Measurements from ENCODE around the gene SF3A1. TPM values are rescaled to one million over a fixed set of nuclear protein-coding genes. Genes with fewer than 3 reads are reported as not detected.

SF3A1 gene
- total and polyA plus RNA-seq, 2 of the 13 experiments (the other 11 are each of a cell fraction or from before 2014, with no cell fraction given), result 10.0 to 22.0 TPM

DNA sequence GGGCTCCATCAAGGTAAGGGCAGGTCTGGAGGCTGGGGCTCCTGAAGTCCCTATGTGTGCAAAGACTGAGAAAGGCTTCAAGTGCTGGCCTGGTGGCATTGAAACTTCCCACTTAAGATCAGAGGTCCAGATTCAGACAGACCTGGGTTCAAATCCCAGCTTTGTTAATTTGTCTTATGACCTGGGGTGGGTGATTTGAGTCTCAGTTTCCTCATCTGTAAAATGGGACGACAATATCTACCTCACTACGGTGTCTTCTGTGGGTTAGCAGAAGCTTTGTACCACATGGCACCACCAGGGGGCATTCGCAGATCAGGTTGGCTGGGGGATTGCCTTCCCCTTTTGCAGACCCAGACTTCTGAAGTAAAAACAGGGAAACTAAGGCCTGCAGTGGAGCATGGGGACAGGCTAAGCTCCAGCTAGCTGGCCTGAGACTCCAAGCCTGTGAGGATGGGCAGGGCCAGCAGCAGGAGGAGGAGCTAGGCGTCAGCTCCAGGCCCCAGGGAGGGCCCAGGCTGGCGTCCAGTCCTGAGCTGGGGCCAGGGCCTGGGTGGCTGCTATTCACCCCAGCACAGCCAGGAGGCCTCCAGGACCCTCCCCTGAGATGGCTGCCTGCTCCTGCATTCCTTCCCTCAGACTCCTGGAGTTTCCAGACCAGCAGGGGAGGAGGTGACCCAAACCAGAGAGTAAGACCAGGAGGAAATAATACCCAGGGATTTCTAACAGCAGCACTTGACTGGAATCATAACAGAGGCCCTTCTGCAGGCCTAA is 68.9 kb downstream of the SF3A1 start (continued):
- TF ChIP-seq, protein P1, sequence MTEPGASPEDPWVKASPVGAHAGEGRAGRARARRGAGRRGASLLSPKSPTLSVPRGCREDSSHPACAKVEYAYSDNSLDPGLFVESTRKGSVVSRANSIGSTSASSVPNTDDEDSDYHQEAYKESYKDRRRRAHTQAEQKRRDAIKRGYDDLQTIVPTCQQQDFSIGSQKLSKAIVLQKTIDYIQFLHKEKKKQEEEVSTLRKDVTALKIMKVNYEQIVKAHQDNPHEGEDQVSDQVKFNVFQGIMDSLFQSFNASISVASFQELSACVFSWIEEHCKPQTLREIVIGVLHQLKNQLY (CRISPR knock-in tag; IDR thresholded peaks at IDR 0.05), result no peak; the same call in 1 of the 2 replicates
- TF ChIP-seq GATAD1 (CRISPR knock-in tag; IDR thresholded peaks at IDR 0.05) (no peak), PAX8 (CRISPR knock-in tag; IDR thresholded peaks at IDR 0.05; ENCODE audit: borderline replicate concordance) (no peak), ZNF549 (CRISPR knock-in tag; IDR thresholded peaks at IDR 0.05) (no peak), POGZ (CRISPR knock-in tag; IDR thresholded peaks at IDR 0.05) (0 out of 2 replicates have a peak, but pooled peaks have one; percentile 25), ZNF747 (CRISPR knock-in tag; IDR thresholded peaks at IDR 0.05; ENCODE audit: borderline replicate concordance) (no peak), ZNF101 (CRISPR knock-in tag; IDR thresholded peaks at IDR 0.05; ENCODE audit: borderline replicate concordance, low read depth) (no peak), ZNF160 (CRISPR knock-in tag; IDR thresholded peaks at IDR 0.05) (0 out of 2 replicates have a peak, but pooled peaks have one; percentile 48), KDM4B (CRISPR knock-in tag; IDR thresholded peaks at IDR 0.05) (no peak), MYC (CRISPR knock-in tag; IDR thresholded peaks at IDR 0.05; ENCODE audit: borderline replicate concordance) (no peak), ZNF343 (CRISPR knock-in tag; IDR thresholded peaks at IDR 0.05) (no peak), ZNF331 (CRISPR knock-in tag; IDR thresholded peaks at IDR 0.05) (0 out of 2 replicates have a peak, but pooled peaks have one; percentile 15), RFX3 (CRISPR knock-in tag; IDR thresholded peaks at IDR 0.05) (no peak), HNF4G (IDR thresholded peaks at IDR 0.05; ENCODE audit: borderline replicate concordance, low read depth, low read length) (no peak), HNF4G (CRISPR knock-in tag; IDR thresholded peaks at IDR 0.05; ENCODE audit: borderline replicate concordance, low read depth) (0 out of 2 replicates have a peak, but pooled peaks have one; percentile 18), ZNF775 (CRISPR knock-in tag; IDR thresholded peaks at IDR 0.05; ENCODE audit: borderline replicate concordance) (no peak)
- TF ChIP-seq, protein P2, sequence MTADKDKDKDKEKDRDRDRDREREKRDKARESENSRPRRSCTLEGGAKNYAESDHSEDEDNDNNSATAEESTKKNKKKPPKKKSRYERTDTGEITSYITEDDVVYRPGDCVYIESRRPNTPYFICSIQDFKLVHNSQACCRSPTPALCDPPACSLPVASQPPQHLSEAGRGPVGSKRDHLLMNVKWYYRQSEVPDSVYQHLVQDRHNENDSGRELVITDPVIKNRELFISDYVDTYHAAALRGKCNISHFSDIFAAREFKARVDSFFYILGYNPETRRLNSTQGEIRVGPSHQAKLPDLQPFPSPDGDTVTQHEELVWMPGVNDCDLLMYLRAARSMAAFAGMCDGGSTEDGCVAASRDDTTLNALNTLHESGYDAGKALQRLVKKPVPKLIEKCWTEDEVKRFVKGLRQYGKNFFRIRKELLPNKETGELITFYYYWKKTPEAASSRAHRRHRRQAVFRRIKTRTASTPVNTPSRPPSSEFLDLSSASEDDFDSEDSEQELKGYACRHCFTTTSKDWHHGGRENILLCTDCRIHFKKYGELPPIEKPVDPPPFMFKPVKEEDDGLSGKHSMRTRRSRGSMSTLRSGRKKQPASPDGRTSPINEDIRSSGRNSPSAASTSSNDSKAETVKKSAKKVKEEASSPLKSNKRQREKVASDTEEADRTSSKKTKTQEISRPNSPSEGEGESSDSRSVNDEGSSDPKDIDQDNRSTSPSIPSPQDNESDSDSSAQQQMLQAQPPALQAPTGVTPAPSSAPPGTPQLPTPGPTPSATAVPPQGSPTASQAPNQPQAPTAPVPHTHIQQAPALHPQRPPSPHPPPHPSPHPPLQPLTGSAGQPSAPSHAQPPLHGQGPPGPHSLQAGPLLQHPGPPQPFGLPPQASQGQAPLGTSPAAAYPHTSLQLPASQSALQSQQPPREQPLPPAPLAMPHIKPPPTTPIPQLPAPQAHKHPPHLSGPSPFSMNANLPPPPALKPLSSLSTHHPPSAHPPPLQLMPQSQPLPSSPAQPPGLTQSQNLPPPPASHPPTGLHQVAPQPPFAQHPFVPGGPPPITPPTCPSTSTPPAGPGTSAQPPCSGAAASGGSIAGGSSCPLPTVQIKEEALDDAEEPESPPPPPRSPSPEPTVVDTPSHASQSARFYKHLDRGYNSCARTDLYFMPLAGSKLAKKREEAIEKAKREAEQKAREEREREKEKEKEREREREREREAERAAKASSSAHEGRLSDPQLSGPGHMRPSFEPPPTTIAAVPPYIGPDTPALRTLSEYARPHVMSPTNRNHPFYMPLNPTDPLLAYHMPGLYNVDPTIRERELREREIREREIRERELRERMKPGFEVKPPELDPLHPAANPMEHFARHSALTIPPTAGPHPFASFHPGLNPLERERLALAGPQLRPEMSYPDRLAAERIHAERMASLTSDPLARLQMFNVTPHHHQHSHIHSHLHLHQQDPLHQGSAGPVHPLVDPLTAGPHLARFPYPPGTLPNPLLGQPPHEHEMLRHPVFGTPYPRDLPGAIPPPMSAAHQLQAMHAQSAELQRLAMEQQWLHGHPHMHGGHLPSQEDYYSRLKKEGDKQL (CRISPR knock-in tag; IDR thresholded peaks at IDR 0.05; ENCODE audit: low read depth), result no peak
- TF ChIP-seq, protein P3, sequence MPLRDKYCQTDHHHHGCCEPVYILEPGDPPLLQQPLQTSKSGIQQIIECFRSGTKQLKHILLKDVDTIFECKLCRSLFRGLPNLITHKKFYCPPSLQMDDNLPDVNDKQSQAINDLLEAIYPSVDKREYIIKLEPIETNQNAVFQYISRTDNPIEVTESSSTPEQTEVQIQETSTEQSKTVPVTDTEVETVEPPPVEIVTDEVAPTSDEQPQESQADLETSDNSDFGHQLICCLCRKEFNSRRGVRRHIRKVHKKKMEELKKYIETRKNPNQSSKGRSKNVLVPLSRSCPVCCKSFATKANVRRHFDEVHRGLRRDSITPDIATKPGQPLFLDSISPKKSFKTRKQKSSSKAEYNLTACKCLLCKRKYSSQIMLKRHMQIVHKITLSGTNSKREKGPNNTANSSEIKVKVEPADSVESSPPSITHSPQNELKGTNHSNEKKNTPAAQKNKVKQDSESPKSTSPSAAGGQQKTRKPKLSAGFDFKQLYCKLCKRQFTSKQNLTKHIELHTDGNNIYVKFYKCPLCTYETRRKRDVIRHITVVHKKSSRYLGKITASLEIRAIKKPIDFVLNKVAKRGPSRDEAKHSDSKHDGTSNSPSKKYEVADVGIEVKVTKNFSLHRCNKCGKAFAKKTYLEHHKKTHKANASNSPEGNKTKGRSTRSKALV (CRISPR knock-in tag; IDR thresholded peaks at IDR 0.05), result 0 out of 2 replicates have a peak, but pooled peaks have one; percentile 20
- TF ChIP-seq, protein P4, sequence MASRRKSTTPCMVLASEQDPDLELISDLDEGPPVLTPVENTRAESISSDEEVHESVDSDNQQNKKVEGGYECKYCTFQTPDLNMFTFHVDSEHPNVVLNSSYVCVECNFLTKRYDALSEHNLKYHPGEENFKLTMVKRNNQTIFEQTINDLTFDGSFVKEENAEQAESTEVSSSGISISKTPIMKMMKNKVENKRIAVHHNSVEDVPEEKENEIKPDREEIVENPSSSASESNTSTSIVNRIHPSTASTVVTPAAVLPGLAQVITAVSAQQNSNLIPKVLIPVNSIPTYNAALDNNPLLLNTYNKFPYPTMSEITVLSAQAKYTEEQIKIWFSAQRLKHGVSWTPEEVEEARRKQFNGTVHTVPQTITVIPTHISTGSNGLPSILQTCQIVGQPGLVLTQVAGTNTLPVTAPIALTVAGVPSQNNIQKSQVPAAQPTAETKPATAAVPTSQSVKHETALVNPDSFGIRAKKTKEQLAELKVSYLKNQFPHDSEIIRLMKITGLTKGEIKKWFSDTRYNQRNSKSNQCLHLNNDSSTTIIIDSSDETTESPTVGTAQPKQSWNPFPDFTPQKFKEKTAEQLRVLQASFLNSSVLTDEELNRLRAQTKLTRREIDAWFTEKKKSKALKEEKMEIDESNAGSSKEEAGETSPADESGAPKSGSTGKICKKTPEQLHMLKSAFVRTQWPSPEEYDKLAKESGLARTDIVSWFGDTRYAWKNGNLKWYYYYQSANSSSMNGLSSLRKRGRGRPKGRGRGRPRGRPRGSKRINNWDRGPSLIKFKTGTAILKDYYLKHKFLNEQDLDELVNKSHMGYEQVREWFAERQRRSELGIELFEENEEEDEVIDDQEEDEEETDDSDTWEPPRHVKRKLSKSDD (CRISPR knock-in tag; IDR thresholded peaks at IDR 0.05; ENCODE audit: low read depth), result no peak
